K562 treated with DMSO at 1 percent for 4 hours (cell line): ENCODE results near the gene CST7. TPM values are rescaled to one million over a fixed set of nuclear protein-coding genes. Genes with fewer than 3 reads are reported as not detected.

ENCODE experiments used
- total RNA-seq: library from RNA; unstranded; fragments of 300-600 nt; gene quantifications from 2 replicates; pipeline ENCODE4 v1.2.3, GENCODE V29; 2022; ENCODE audit not compliant: insufficient read depth

The CST7 gene, protein sequence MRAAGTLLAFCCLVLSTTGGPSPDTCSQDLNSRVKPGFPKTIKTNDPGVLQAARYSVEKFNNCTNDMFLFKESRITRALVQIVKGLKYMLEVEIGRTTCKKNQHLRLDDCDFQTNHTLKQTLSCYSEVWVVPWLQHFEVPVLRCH
- total RNA-seq, result 2.8 TPM in 1 of 2 replicates, not detected in the other

DNA sequence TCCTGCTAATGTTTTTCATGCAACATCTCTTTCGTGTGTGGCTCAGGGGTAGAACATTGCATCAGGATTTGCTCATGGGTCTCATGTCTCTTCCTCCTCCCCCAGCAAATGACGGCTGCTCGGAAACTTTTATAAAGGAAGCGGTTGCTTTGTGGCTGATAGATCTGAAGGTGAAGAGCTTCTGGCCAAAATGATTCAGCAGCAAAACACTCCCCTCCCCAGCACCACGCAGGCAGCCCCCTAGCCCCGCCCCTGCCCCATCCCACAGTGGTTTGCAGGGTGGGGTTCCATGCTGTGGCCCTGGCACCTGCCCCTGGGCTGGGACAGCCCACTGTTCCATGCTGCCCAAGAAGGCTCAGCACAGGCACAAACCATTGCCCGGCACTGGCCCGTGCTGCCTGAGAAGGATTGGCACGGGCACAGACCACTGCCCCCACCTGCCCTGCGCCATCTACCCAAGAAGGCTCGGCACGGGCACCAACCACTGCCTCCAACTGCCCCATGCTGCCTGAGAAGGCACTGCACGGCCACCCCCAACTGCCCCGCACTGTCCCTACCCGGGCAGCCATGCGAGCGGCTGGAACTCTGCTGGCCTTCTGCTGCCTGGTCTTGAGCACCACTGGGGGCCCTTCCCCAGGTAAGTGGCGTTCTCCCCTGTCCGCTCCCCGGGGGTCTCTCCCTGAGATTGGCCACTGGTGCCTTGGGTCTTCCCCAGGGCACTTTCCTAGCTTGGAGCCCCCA is at the start of gene CST7:
Gene CST7, plus strand, starts transcription at position 331 of the 741 bp plus-strand sequence. Its CDS starts 237 bp downstream, at position 568.

DNA sequence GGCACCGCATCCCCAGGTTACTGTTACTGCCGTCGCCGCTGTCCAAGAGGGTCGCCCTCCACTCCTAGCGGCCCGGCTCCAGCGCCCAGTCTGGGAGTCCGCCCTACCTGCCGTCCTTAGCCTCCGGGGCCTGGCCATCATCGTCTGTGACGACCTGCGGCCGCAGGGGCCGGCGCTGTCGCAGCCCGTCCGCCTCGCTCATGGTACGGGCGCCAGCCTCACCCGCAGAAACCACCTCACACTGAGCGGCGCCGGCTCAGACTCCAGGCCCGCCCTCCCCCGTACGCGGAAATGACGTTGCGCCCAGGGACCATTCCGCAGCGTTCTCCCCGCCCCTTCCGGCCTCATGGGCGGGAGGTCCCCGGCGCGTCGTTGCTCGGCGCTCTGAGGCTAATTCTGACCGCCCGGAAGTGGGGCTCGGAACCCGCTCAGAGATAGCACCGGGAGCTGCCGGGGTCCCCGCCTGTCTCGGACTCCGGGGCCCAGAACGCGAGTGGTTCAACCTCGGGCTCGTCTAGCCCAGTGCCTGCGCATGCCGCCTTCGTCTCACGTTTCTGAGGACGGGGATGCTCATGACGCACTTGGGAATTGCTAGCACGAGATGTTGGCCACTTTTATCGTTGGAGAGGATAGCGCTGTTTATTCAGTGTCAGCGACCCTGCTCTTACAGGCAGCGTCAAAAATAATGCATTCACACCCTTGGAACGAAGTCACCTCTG is 43.6 kb downstream of the CST7 start, which contains the start of gene APMAP:
Gene APMAP, minus strand, starts transcription at position 265 of the 719 bp plus-strand sequence. Its CDS starts 63 bp downstream, at position 202.

Other genes starting within 250 kb of the CST7 start
- gene APMAP, start 43.5 kb downstream of the CST7 start, total RNA-seq, result 15.8 and 16.6 TPM in 2 replicates
- not detected in 2 replicates for gene ACSS1, start 108.9 kb downstream of the CST7 start, total RNA-seq
- gene VSX1, start 132.9 kb downstream of the CST7 start, total RNA-seq, result not detected in 2 replicates
- 21.0 and 30.2 TPM in 2 replicates for gene ENTPD6, start 246.4 kb downstream of the CST7 start, total RNA-seq